HepG2 (cell line): ENCODE results near the gene EIF4A3. TPM values are rescaled to one million over a fixed set of nuclear protein-coding genes. Genes with fewer than 3 reads are reported as not detected.
A peak's percentile ranks its signal among the peaks of the same experiment; 100 is the strongest.

Experiments used
- ATAC-seq: fragments of 200-7000 bp; cut with Tn5 transposase; 3 replicates; pipeline ENCODE4 v1.9.1; 2020; ENCODE audit warnings: mild to moderate bottlenecking, moderate library complexity
- BruUV-seq: library from RNA; stranded (reverse); fragments of 400-500 nt; replicated peaks from 2 replicates; lab custom pipeline; 2021; lab: Mats Ljungman, UMichigan
- CTCF ChIA-PET: fragments of 300-600 bp; formaldehyde crosslinking; extraction: SDS; loops from one replicate; lab custom pipeline; 2021; ENCODE audit warnings: low total read pairs, inconsistent platforms, low intra/inter-chr PET ratio; lab: Yijun Ruan, JAX
- POLR2A ChIA-PET: fragments of 350-600 bp; sonication (Branson Sonifier 250); formaldehyde crosslinking; loops from one replicate; lab custom pipeline; 2020; ENCODE audit warnings: antibody characterized with exemption, inconsistent platforms; lab: Yijun Ruan, JAX
- DNase-seq: peaks from one replicate; pipeline ENCODE4 v3.0.0-alpha.2; 2015; ENCODE audit warnings: low spot score
- FAIRE-seq: peaks from 3 replicates; lab custom pipeline; 2011; peaks lifted over from hg19 to GRCh38; lab: Jason Lieb, UNC
- H2AFZ ChIP-seq: one replicate; pipeline ENCODE4 v1.6.1; 2011; ENCODE audit warnings: low read length, inconsistent platforms
- H3K27ac ChIP-seq: fragments of 300-600 bp; 3 replicates; pipeline ENCODE4 v1.8.0; 2011; ENCODE audit warnings: mixed run types, mild to moderate bottlenecking, mixed read lengths, low read length, inconsistent platforms; ENCODE audit not compliant: insufficient read depth; ENCODE audit errors: extremely low read length
- H3K27me3 ChIP-seq, 2 experiments: fragments of 200-600 bp in 1 of 2; 2 replicates in 1 of 2; 3 replicates in 1 of 2; pipeline versions ENCODE4 v1.6.0 to v1.8.0; 2011; ENCODE audit warnings: low read length in 2 of 2, mild to moderate bottlenecking in 2 of 2, moderate library complexity in 2 of 2, inconsistent platforms in 1 of 2; ENCODE audit not compliant: insufficient read depth in 2 of 2, control insufficient read depth in 1 of 2
- H3K36me3 ChIP-seq, 2 experiments: fragments of 200-600 bp in 1 of 2; replicated peaks in 1 of 2; 2 replicates in 1 of 2; 3 replicates in 1 of 2; pipeline versions ENCODE4 v1.5.1 to v1.8.0; 2011; ENCODE audit warnings: low read length in 2 of 2, inconsistent platforms in 1 of 2; ENCODE audit not compliant: insufficient read depth in 2 of 2, control insufficient read depth in 1 of 2
- H3K4me1 ChIP-seq: 2 replicates; pipeline ENCODE4 v1.5.1; 2012; ENCODE audit warnings: low read length, inconsistent platforms; ENCODE audit not compliant: insufficient read depth
- H3K4me2 ChIP-seq: 2 replicates; pipeline ENCODE4 v1.6.0; 2011; ENCODE audit warnings: low read depth, low read length, inconsistent platforms
- H3K4me3 ChIP-seq, 3 experiments: fragments of 200-600 bp in 1 of 3; sonication (generic), shearing (Covaris generic) in 1 of 3; replicated peaks in 1 of 3; 2 replicates each; pipeline ENCODE4 v1.5.1; 2011 to 2016; ENCODE audit warnings: low read length in 3 of 3, inconsistent platforms in 2 of 3, low read depth in 2 of 3, mild to moderate bottlenecking in 2 of 3, control low read depth in 1 of 3, mixed read lengths in 1 of 3; ENCODE audit not compliant: insufficient read depth in 1 of 3
- H3K79me2 ChIP-seq: one replicate; pipeline ENCODE4 v1.6.1; 2011; ENCODE audit warnings: low read length, inconsistent platforms; ENCODE audit not compliant: insufficient read depth
- H3K9ac ChIP-seq: 2 replicates; pipeline ENCODE4 v1.6.0; 2011; ENCODE audit warnings: mild to moderate bottlenecking, low read depth, low read length, inconsistent platforms; ENCODE audit not compliant: insufficient read depth
- H3K9me3 ChIP-seq: 2 replicates; pipeline ENCODE4 v1.5.1; 2012; ENCODE audit warnings: mild to moderate bottlenecking, low read length
- H4K20me1 ChIP-seq: 2 replicates; pipeline ENCODE4 v1.6.0; 2011; ENCODE audit warnings: inconsistent platforms, mild to moderate bottlenecking, low read length, moderate library complexity; ENCODE audit not compliant: insufficient read depth
- KAT7 ChIP-seq: IDR thresholded peaks from 2 replicates; pipeline ENCODE4 v1.6.1; 2018; ENCODE audit warnings: borderline replicate concordance, missing compliant biosample characterization
- MZF1 ChIP-seq: sonication (generic); formaldehyde crosslinking; IDR thresholded peaks from 2 replicates; pipeline ENCODE4 v1.8.1; 2023; ENCODE audit warnings: mild to moderate bottlenecking, missing genetic modification reagents, borderline replicate concordance
- PPARG ChIP-seq: conservative IDR thresholded peaks from 2 replicates; pipeline ENCODE4 v1.6.1; 2016; ENCODE audit warnings: missing biosample characterization, missing genetic modification reagents
- RFX5 ChIP-seq: IDR thresholded peaks from 2 replicates; pipeline ENCODE4 v1.6.1; 2011; ENCODE audit warnings: low read depth, low read length, improper control_type of control experiment
- RXRB ChIP-seq: IDR thresholded peaks from 2 replicates; pipeline ENCODE4 v1.6.1; 2016; ENCODE audit warnings: borderline replicate concordance, missing genetic modification reagents, missing compliant biosample characterization
- TAF1 ChIP-seq: sonication (generic); formaldehyde crosslinking; IDR thresholded peaks from 2 replicates; pipeline ENCODE4 v1.4.0; 2020; ENCODE audit warnings: missing genetic modification reagents
- TAF15 ChIP-seq: fragments of 200-400 bp; formaldehyde crosslinking; IDR thresholded peaks from one replicate; pipeline ENCODE4 v1.6.1; 2018; ENCODE audit warnings: mild to moderate bottlenecking, low read depth, low read length; ENCODE audit not compliant: poor library complexity, severe bottlenecking
- ZNF101 ChIP-seq: sonication (generic); formaldehyde crosslinking; IDR thresholded peaks from 2 replicates; pipeline ENCODE4 v1.4.0; 2020; ENCODE audit warnings: mild to moderate bottlenecking, low read depth, missing genetic modification reagents, borderline replicate concordance
- WGBS: methylation state at CpG from one replicate; pipeline ENCODE4 v1.1.6; 2017; ENCODE audit warnings: low lambda C conversion rate; 5-methylcytosine and 5-hydroxymethylcytosine counted together
- in situ Hi-C: cut with HindIII; loops from 2 replicates; pipeline ENCODE4 v1.10.0; 2017; ENCODE audit warnings: low pct_unique_long_range_greater_than_20kb; ENCODE audit not compliant: extremely low pct_ligation_motif_present
- intact Hi-C: fragments of 100-400 bp; cut with micrococcal nuclease; formaldehyde crosslinking; loops from one replicate; pipeline ENCODE4 v1.10.0; 2022; ENCODE audit not compliant: unreplicated experiment
- polyA plus RNA-seq, 8 experiments: library from polyadenylated mRNA; depleted of rRNA in 3 of 8; stranded (reverse) in 7 of 8; unstranded in 1 of 8; fragments of >200 nt; fragmentation: Illumina TruSeq in 4 of 8; extraction: Trizol in 4 of 8; gene quantifications; 2 replicates each; pipeline versions ENCODE4 v1.2.1 to v1.2.3, GENCODE V29; 2011 to 2016; ENCODE audit warnings: low read depth in 4 of 8, missing spikeins in 1 of 8, mixed read lengths in 1 of 8; ENCODE audit not compliant: insufficient read depth in 1 of 8
- total RNA-seq, 5 experiments: library from RNA; depleted of rRNA; stranded (reverse); fragments of >200 nt; fragmentation: Illumina TruSeq; extraction: Trizol; gene quantifications; 2 replicates each; pipeline ENCODE4 v1.2.3, GENCODE V29; 2016; ENCODE audit warnings: low read depth in 1 of 5
- TF ChIP-seq, protein P1 (sequence below): sonication (generic); formaldehyde crosslinking; IDR thresholded peaks from 2 replicates; pipeline ENCODE4 v1.4.0; 2020; ENCODE audit warnings: mild to moderate bottlenecking, missing genetic modification reagents, borderline replicate concordance
- TF ChIP-seq, protein P2 (sequence below): sonication (generic); formaldehyde crosslinking; conservative IDR thresholded peaks from 2 replicates; pipeline ENCODE4 v1.4.0; 2020; ENCODE audit warnings: missing genetic modification reagents
- TF ChIP-seq, protein P3 (sequence below): sonication (generic); formaldehyde crosslinking; IDR thresholded peaks from 2 replicates; pipeline ENCODE4 v1.4.0; 2020; ENCODE audit warnings: missing genetic modification reagents
- TF ChIP-seq, protein P4 (sequence below): sonication (generic); formaldehyde crosslinking; IDR thresholded peaks from 2 replicates; pipeline ENCODE4 v1.8.0; 2022; ENCODE audit warnings: missing genetic modification reagents, mild to moderate bottlenecking, inconsistent platforms, borderline replicate concordance
- TF ChIP-seq, protein P5 (sequence below): sonication (generic); formaldehyde crosslinking; IDR thresholded peaks from 2 replicates; pipeline ENCODE4 v1.8.1; 2023; ENCODE audit warnings: mild to moderate bottlenecking, moderate library complexity, missing genetic modification reagents

The EIF4A3 gene
- total and polyA plus RNA-seq, 2 of the 13 experiments (the other 11 are each of a cell fraction or from before 2014, with no cell fraction given) = 145 to 187 TPM

DNA sequence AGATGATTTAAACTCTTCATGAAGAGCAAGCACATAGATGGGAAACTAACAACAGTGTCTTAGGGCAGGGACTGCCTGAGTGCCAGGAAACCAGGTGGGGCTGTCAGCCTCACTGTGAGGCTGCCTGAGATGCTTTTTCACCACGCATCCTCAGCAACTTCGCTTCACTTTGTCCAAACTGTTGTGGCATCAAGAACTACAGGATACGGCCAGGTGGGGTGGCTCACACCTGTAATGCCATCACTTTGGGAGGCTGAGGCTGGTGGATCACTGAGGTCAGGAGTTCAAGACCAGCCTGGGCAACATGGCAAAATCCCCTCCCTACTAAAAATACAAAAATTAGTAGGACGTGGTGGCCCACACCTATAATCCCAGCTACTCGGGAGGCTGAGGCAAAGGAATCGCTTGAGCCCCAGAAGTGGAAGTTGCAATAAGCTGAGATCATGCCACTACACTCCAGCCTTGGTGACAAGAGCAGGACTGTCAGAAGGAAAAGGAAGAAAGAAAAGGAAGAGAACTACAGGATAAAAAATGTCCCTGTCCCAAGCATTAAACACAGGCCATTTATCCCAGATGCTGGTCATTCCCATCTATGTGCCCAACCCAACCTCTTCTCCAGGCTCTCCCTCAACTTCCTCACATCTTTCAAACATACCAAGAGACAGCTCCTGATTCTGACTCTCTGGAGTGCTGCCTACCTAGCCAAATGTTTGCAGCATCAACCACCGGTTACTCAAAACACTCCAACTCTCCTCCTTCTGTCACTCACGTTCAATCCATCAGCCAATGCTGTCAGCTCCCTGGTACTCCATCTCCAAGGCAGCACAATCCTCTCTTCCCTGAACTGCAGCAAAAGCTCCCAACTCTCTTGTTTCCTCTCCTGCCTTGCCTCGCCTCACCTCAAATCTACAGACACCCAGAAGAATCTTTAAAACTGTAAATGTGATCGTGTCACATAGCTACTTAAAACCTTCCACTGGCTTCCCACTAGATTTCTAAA, 1.6 kb downstream of the EIF4A3 start:
- Histone ChIP-seq H3K4me1 (peaks cover 39% of the 10 kb centered on the region), H3K27ac (no peak overlapping the region), H3K27me3 (no peaks in the 10 kb centered on the region; a peak in 1 of 5 replicates), H3K4me2 (peak overlapping the region; percentile 94), H3K79me2 (peaks cover 47% of the 10 kb centered on the region), H3K9me3 (no peaks in the 10 kb centered on the region), H3K36me3 (peaks cover 16 to 48% of the 10 kb centered on the region in 2 experiments), H3K9ac (peak overlapping the region; percentile 96), H3K4me3 (peak overlapping the region; percentile 84 to 88 (median 85)), H4K20me1 (peaks cover 26% of the 10 kb centered on the region), H2AFZ (no peak overlapping the region)
- ChIA-PET POLR2A (interaction anchor here (0.7 to 1.9 kb wide), 12 partner anchors 12 to 216 kb away, joined by 3 to 13 read pairs (median 4); partner anchors contain the start of genes GAA, SGSH and SLC26A11), CTCF (no interaction called here)
- DNase-seq (no peak), FAIRE-seq (peak; percentile 63), ATAC-seq (no peak)
- intact Hi-C loops = loop anchor here (2.0 to 5.0 kb wide), 2 partner anchors 52 to 117 kb away; no protein-coding TSS in a partner anchor
- TSS peak; percentile 61 for BruUV-seq
- 46% methylated on average over 10 of the region's 10 CpGs for WGBS
- in situ Hi-C loops = loop anchor here (5.0 kb wide), 1 partner anchor 112 kb away; no protein-coding TSS in a partner anchor
- TF ChIP-seq, protein P1, sequence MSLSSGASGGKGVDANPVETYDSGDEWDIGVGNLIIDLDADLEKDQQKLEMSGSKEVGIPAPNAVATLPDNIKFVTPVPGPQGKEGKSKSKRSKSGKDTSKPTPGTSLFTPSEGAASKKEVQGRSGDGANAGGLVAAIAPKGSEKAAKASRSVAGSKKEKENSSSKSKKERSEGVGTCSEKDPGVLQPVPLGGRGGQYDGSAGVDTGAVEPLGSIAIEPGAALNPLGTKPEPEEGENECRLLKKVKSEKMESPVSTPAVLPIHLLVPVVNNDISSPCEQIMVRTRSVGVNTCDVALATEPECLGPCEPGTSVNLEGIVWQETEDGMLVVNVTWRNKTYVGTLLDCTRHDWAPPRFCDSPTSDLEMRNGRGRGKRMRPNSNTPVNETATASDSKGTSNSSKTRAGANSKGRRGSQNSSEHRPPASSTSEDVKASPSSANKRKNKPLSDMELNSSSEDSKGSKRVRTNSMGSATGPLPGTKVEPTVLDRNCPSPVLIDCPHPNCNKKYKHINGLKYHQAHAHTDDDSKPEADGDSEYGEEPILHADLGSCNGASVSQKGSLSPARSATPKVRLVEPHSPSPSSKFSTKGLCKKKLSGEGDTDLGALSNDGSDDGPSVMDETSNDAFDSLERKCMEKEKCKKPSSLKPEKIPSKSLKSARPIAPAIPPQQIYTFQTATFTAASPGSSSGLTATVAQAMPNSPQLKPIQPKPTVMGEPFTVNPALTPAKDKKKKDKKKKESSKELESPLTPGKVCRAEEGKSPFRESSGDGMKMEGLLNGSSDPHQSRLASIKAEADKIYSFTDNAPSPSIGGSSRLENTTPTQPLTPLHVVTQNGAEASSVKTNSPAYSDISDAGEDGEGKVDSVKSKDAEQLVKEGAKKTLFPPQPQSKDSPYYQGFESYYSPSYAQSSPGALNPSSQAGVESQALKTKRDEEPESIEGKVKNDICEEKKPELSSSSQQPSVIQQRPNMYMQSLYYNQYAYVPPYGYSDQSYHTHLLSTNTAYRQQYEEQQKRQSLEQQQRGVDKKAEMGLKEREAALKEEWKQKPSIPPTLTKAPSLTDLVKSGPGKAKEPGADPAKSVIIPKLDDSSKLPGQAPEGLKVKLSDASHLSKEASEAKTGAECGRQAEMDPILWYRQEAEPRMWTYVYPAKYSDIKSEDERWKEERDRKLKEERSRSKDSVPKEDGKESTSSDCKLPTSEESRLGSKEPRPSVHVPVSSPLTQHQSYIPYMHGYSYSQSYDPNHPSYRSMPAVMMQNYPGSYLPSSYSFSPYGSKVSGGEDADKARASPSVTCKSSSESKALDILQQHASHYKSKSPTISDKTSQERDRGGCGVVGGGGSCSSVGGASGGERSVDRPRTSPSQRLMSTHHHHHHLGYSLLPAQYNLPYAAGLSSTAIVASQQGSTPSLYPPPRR (CRISPR knock-in tag) = no peak
- TF ChIP-seq, protein P2, sequence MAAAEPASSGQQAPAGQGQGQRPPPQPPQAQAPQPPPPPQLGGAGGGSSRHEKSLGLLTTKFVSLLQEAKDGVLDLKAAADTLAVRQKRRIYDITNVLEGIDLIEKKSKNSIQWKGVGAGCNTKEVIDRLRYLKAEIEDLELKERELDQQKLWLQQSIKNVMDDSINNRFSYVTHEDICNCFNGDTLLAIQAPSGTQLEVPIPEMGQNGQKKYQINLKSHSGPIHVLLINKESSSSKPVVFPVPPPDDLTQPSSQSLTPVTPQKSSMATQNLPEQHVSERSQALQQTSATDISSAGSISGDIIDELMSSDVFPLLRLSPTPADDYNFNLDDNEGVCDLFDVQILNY (CRISPR knock-in tag) = no peak
- TF ChIP-seq, protein P3, sequence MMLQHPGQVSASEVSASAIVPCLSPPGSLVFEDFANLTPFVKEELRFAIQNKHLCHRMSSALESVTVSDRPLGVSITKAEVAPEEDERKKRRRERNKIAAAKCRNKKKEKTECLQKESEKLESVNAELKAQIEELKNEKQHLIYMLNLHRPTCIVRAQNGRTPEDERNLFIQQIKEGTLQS = no peak
- no peak for TF ChIP-seq KAT7 (CRISPR knock-in tag)
- TF ChIP-seq TAF1 (CRISPR knock-in tag) = no peak
- no peak for TF ChIP-seq TAF15
- TF ChIP-seq, protein P4, sequence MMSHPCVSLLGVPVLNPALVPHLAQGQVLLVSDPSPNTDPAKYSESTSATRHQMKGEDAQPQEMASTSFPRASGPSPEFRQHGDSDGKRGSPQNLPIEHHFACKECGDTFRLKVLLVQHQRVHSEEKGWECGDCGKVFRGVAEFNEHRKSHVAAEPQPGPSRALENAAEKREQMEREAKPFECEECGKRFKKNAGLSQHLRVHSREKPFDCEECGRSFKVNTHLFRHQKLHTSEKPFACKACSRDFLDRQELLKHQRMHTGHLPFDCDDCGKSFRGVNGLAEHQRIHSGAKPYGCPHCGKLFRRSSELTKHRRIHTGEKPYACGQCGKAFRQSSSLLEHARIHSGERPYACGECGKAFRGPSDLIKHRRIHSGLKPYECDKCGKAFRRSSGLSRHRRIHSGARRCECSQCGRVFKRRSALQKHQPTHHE (CRISPR knock-in tag) = no peak
- TF ChIP-seq RXRB (CRISPR knock-in tag) = no peak
- TF ChIP-seq, protein P5, sequence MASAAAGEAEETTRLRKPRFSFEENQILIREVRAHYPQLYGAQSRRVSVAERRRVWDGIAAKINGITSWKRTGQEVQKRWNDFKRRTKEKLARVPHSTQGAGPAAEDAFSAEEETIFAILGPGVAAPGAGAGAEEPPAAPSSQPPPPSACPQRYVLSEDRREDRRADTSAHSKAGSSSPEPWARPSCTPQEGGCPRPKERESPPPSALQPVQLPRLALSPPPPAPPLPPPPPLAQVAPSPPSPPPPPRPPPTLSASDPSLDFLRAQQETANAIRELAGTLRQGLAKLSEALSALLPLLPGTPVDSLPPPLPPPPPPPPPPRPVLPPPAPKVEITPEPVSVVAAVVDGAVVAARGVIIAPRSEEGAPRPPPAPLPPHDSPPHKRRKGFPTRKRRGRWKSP (CRISPR knock-in tag) = no peak
- no peak for TF ChIP-seq RFX5
- TF ChIP-seq ZNF101 (CRISPR knock-in tag) = no peak
- no peak for TF ChIP-seq PPARG (CRISPR knock-in tag)
- no peak for TF ChIP-seq MZF1 (CRISPR knock-in tag)
